ENCODE data around the gene SEMA4G.

DNA sequence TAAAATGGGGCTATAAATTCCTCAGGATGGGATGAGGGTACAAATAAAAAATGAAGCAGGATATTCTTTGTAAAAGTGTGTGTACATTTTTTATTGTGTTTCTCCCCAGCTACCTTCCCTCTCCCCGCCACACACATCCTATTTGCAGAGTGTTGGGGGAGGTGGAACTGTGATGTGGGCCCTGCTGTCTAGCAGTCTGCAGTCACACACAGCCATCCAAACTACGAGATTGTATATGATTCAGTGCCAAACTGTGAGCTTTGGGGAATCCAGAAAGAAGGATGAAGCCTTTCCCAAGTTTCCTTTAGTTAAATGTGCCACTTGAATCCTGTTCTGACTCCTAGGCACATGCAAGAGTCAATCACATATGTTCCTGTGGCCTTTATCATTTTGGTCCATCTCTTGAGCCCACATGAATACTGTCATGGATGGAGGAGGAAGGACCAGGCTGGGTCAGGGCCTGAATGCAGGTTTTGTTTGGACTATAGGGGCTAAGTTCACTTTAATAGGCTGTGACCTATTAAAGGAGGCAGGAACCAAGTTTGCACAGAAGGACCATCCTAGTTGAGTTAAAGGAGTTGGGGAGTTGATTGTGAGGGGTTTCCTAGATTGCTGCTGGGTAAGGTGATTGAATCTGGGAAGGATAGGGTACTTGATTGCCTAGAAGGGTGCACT, 1.1 kb upstream of the SEMA4G start:
- TF ChIP-seq POLR2A (IDR thresholded peaks at IDR 0.05; ENCODE audit: low read depth) = no peak
- no peak for TF ChIP-seq POLR2AphosphoS5 (IDR thresholded peaks at IDR 0.05)
- TF ChIP-seq, protein P1, sequence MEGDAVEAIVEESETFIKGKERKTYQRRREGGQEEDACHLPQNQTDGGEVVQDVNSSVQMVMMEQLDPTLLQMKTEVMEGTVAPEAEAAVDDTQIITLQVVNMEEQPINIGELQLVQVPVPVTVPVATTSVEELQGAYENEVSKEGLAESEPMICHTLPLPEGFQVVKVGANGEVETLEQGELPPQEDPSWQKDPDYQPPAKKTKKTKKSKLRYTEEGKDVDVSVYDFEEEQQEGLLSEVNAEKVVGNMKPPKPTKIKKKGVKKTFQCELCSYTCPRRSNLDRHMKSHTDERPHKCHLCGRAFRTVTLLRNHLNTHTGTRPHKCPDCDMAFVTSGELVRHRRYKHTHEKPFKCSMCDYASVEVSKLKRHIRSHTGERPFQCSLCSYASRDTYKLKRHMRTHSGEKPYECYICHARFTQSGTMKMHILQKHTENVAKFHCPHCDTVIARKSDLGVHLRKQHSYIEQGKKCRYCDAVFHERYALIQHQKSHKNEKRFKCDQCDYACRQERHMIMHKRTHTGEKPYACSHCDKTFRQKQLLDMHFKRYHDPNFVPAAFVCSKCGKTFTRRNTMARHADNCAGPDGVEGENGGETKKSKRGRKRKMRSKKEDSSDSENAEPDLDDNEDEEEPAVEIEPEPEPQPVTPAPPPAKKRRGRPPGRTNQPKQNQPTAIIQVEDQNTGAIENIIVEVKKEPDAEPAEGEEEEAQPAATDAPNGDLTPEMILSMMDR (IDR thresholded peaks at IDR 0.05) = no peak
